NCI-H2227 treated with DMSO at 0.1 percent for 48 hours (cell line): ENCODE measurements around the gene EPN2.

ENCODE experiments used
- DNase-seq: peaks from one replicate; lab custom pipeline; 2025; lab: John Stamatoyannopoulos, UW

EPN2 gene

GRCh38 chr17:19239544-19239943, 2.4 kb downstream of the EPN2 start:
- no peak for DNase-seq

GRCh38 chr17:19242323-19242722, 5.2 kb downstream of the EPN2 start:
- DNase-seq = no peak

- DNase-seq = no peak
These were observed 5.8 kb downstream of the EPN2 start for GRCh38 chr17:19242926-19243325.

GRCh38 chr17:19243838-19244237, 6.7 kb downstream of the EPN2 start:
- DNase-seq = no peak

- no peak for DNase-seq
These were observed 7.2 kb downstream of the EPN2 start for GRCh38 chr17:19244357-19244756.

GRCh38 chr17:19244781-19245180, 7.6 kb downstream of the EPN2 start:
- no peak for DNase-seq

GRCh38 chr17:19247473-19247872, 10.3 kb downstream of the EPN2 start:
- no peak for DNase-seq

- no peak for DNase-seq
These were observed 11.2 kb downstream of the EPN2 start for GRCh38 chr17:19248151-19248927.

- DNase-seq = no peak
These were observed 11.9 kb downstream of the EPN2 start for GRCh38 chr17:19248928-19249574.

- no peak for DNase-seq
These were observed 12.5 kb downstream of the EPN2 start for GRCh38 chr17:19249681-19250080.

- no peak for DNase-seq
These were observed 13.4 kb downstream of the EPN2 start for GRCh38 chr17:19250421-19251173.

GRCh38 chr17:19253112-19253511, 15.9 kb downstream of the EPN2 start:
- DNase-seq = no peak

GRCh38 chr17:19254651-19255050, 17.5 kb downstream of the EPN2 start:
- DNase-seq = no peak

GRCh38 chr17:19255279-19255678, 18.1 kb downstream of the EPN2 start:
- DNase-seq = no peak

GRCh38 chr17:19258371-19258770, 21.2 kb downstream of the EPN2 start:
- no peak for DNase-seq

- peak; percentile 22 for DNase-seq
These were observed 23.8 kb downstream of the EPN2 start for GRCh38 chr17:19260958-19261357.

GRCh38 chr17:19261426-19261825, 24.3 kb downstream of the EPN2 start:
- no peak for DNase-seq

- no peak for DNase-seq
These were observed 25.8 kb downstream of the EPN2 start for GRCh38 chr17:19262650-19263631.

GRCh38 chr17:19263641-19264051, 26.5 kb downstream of the EPN2 start:
- DNase-seq = no peak

GRCh38 chr17:19264268-19264667, 27.1 kb downstream of the EPN2 start:
- DNase-seq = no peak

GRCh38 chr17:19264681-19265080, 27.5 kb downstream of the EPN2 start:
- DNase-seq = no peak

GRCh38 chr17:19265755-19266154, 28.6 kb downstream of the EPN2 start:
- DNase-seq = no peak
